Stimulated activated CD8-positive, alpha-beta memory T cell treated with anti-CD3 and anti-CD28 coated beads, Interleukin-15, amount 100 ng/mL, for 1 hour (primary cell): ENCODE data around the gene CCL17.
"Not testable (repeated sequence)": the region's sequence is repeated elsewhere in the genome, so short reads cannot be mapped to it uniquely, and the experiment has no call there.

Source experiments
- DNase-seq: peaks from one replicate; pipeline ENCODE4 v3.0.0-alpha.2; 2020; ENCODE audit warnings: low read depth

The CCL17 gene

GRCh38 chr16:57396786-57397185, 7.8 kb upstream of the CCL17 start:
- no peak for DNase-seq

DNA sequence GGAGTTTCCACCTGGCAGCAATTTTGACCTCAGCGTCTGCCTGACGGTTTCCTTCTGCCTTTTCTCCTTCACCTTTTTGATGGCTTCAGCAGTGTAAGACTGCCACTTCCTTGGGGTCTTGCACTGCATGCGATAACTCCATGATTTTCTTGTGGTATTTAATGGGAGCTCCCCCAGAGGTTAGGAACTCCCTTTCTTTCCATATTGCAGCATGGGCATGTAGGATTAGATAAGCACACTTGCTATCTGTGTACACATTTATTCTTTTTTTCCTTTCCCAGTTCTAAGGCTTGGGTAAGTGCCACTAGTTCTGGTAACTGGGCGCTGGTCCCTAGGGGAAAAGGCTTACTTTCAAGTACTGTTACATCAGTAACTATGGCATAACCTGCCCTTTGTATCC, 7.1 kb upstream of the CCL17 start:
- not testable (repeated sequence) for DNase-seq

DNA sequence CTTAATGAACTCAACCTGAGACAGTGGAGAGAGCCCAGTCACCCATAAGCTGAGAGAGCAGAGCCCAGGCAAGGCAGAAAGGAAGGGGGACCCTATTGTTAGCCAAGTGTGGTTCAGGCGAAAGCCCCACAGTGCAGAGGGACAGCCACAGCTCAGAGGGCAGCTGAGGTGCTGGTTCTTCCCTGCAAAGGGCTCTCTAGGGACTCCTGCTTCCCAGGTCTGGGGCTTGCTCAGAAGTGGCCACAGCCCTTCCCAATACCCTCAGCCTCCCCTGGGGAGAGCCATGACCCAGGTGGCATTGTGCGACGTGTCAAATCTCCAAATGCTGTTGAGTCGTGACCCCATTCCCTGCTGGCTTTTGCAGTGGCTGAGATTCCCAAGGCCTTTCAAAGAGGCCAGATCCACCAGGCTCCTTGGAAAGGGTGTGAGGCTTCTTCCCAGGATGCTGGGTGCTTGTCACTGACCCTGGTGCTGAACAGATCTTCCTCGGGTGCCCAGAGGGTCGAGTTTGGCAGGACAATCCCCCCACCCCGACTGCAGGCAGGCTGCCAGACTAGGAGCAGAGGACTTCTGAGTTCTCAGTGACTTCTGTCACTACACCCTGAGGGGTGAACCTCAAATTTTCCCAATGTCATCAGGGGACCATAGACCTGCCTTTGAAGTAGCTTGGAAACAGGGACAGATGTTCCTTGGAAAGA, 2.5 kb upstream of the CCL17 start:
- DNase-seq: no peak

- DNase-seq: no peak
These were observed 530 bp downstream of the CCL17 start for GRCh38 chr16:57405097-57405496.

- no peak for DNase-seq
These were observed 2.3 kb downstream of the CCL17 start for GRCh38 chr16:57406881-57407280.

GRCh38 chr16:57407521-57408353, 3.2 kb downstream of the CCL17 start:
- no peak for DNase-seq

GRCh38 chr16:57409065-57409464, 4.5 kb downstream of the CCL17 start:
- DNase-seq: no peak

DNA sequence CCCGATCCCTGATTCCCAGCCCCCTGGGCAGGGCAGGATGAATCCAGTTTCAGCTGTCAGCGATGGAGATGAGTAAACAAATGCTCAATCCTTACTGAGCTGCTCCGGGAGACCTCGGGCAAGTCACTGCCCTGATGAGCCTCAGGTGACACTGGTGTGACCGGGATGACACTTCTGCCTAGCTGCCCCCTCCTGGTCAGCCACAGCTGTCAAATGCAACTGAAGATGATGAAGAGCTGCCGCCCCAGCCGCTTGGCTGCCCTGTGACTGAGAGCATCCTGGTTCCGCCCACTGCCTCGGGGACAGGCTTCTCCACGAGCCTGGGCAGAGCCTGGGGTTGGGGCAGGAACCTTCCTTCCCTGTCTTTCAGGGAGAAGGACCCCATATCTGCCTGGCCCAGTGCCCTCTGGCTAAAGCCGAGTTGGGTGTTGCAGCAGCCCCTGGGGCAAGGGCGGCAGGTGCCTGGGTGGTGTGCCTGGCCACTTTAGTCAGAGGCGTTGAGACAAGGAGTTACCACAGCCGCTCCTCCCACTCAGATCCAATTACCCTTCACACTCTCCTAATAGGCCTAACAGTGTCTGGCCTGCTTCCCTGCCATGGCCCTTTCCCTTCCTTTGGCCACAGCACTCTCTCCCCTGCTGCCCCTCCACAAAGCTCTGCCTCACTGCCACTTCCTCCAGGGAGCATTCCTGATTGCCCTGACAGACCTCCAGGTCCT, 5.5 kb downstream of the CCL17 start:
- DNase-seq: no peak

GRCh38 chr16:57411362-57411976, 6.9 kb downstream of the CCL17 start:
- no peak for DNase-seq

DNA sequence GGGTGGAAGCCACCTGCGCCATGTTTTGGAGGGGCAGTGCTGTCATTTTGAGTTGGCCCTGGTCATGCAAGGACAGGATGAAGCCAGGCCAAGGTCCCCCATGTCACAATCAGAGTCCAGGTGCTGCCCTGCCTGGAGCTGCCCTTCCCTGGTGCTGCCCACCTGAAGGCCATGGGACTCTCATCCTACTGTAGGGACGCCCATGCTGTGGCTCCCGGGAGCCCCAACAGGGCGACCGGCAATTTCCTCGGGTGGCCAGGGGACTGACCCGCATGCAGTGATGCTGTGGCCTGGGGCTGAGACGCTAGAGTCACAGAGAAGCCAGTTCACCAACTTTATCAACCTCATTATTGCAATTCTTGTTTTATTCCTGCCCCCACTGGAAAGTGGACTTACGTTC, 8.0 kb downstream of the CCL17 start:
- DNase-seq: no peak

GRCh38 chr16:57413301-57413730, 8.7 kb downstream of the CCL17 start:
- no peak for DNase-seq

DNA sequence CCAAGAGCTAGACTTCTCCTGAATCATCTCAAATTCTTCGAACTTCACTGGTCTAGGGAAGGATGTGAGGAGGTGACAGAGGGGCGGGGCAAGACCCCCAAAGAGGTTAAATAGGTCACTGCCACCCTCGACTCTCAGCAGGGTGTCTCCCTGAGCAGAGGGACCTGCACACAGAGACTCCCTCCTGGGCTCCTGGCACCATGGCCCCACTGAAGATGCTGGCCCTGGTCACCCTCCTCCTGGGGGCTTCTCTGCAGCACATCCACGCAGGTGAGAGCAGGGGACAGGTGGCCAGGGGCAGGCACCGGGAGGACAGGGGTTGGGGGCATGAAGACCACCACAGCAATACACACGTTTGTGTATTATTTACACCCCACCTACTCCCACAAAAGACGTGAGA, 9.2 kb downstream of the CCL17 start:
- DNase-seq: no peak

DNA sequence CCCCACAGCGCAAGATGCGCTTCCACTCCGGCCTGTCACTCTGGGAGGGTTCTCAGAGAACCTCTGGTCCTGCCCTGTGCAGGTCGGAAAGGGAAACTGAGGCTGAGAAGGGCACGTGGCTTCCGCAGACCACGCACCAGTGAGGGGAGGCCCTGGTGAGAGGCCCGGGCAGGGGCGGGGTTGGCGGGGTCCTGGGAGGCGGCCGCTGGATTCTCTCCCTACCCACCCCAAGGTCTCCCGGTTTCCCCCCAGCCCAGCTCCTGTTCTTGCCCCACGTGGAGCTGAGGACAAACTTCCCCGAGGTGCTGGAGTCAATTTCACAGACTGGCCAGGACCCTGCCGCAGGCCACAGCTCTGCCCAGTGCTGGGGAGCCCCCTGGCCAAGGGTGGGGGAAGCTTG, 11.5 kb downstream of the CCL17 start:
- DNase-seq: no peak

DNA sequence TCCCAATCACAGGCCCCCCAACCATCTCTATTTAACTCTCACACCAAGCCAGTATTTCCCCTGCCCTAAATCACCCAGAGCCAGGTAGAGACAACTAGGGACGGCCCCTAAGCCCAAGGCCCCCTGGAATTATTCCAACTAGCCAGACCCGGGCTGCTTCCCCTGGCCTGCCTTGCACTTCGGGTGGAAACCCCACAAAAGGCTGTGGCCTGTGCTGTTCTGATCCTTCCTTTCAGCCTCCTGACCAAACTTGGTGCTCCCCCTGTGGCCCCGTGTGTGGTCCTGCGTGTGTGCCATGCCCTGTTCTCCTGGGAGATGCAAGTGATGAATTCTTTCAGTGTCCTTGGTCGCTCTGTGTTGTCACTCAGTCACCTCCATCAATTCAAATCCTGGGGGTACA, 14.9 kb downstream of the CCL17 start:
- no peak for DNase-seq

DNA sequence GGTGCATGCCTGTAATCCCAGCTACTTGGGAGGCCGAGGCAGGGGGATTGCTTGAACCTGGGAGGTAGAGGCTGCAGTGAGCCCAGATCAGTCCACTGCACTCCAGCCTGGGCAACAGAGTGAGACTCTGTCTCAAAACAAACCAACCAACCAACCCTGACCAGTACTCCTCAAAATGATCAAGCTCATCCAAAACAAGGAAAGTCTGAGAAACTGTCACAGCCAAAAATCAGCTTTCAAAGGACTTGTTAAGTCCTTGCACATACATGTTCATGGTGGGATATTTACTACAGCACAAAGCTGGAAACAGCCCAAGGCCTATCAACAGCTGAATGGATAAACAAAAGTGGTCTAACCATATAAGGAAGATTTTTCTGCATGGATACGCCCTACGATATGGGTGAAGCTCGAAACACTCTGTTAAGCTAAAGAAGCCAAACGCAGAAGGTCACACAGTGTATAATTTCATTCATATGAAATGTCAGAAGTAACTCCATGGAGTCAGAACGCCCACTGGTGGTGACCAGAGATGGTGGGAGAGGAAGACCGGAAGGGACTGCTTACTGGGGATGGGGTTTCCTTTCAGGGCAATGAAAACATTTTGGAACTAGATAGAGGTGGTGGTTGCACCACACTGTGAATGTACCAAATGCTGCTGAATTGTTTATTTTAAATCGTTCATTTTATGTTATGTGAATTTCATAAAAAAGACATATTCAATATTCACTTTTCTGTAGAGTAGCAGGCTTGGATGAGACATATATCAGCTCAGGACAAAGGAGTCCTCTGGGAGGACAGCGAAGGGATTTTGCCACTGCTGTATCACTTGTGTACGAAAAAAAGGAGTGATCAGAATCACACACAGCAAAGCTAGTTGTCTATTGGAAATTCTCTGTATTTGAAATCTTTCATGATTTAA, 17.7 kb downstream of the CCL17 start:
- no peak for DNase-seq

- no peak for DNase-seq
These were observed 18.6 kb downstream of the CCL17 start for GRCh38 chr16:57423152-57423551.

DNA sequence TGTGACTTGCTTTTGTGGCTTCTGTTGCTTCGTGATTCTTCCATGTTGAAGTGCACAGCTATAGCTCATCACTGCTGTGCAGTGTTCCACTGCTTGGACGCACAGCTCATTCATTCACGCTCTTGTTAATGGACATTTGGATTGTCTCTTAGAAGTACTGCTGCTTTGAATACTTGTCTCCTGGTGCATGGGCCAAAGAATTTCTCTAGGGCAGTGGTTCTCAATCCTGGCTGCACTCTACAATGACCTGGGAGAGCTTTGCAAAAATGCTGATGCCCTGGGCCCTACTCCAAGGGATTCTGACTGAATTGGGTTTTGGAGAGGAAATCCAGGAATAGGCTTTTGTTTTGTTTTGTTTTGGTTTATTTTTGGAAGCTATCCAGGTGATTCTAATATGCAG, 20.0 kb downstream of the CCL17 start:
- no peak for DNase-seq

GRCh38 chr16:57426356-57426755, 21.8 kb downstream of the CCL17 start:
- DNase-seq: no peak

- DNase-seq: no peak
These were observed 22.7 kb downstream of the CCL17 start for GRCh38 chr16:57427307-57427706.

DNA sequence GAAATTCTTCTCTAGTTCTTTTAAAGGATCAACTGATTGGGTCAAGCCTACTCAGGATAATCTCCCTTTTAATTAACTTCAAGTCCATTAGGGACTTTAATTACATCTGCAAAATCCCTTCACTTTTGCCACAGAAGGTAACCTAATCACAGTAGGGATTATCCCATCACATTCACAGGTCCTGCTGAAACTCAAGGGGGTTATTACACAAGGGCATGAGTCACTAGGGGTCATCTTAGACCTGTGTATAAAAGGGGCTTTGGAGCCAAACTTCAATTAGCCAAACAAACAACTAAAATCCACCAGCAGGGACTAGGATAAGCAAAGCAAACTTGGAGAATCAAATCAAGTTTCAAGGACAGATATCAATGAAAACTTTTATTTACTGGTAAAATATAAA, 23.3 kb downstream of the CCL17 start:
- DNase-seq: no peak

DNA sequence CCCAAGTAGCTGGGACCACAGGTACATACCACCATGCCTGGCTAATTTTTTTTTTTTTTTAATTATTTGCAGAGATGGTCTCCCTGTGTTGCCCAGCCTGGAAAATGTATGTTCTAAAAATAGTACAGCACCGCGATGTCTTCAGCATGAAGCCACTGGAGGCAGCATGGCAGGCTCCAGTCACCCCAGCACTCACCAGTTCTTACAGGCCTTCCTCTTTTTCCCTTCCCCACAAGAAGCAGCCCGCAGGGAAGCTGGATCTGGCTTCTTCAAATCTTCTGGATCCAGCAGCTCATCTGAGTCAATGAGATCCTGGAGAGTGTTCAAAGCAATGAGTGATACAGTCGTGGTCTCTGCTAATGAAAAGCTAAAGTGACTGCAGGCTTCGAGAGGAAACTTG, 26.4 kb downstream of the CCL17 start:
- DNase-seq: no peak
